Measurements from ENCODE around the gene MOGAT3.

The MOGAT3 gene

DNA sequence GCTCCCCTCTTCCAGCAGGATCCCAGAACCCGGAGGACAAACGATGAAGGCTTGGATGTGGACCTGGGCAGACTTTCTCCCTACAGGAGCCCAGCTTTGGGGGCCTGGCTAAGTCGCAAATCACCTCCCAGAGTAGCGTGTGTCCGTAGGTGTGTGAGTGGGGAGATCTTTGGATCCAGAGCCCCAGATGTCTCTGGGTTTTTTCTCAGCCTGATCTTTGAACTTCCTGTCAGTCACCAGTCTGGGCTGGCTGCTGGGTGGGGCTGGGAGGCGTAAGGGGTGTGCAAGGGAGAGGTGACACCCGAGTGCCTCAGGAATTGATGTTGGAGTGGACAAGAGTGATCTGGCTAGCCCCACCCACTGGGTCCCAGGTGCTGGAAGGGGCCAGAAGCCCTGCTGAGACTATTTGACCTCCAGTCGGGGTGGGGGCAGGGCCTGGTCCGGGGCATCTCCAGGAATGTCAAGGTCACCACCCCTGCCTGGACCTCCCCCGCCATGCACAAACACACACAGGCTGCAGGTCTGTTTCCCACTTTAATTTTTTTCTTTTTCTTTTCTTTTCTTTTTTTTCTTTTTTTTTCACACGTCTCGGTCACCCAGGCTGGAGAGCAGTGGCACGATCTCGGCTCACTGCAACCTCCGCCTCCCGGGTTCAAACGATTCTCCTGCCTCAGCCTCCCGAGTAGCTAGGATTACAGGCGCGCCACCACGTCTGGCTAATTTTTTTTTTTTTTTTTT, at the start of gene MOGAT3:
TSS of gene MOGAT3 (minus strand) at position 175 of the 738 bp plus-strand sequence. CDS start 182 bp downstream, outside the sequence.
- no peak for DNase-seq (ENCODE audit: low read depth in 3 of 3)

GRCh38 chr7:101250324-101250723, 49.5 kb upstream of the MOGAT3 start:
- DNase-seq (ENCODE audit: low read depth in 3 of 3): no peak

GRCh38 chr7:101248276-101248675, 47.4 kb upstream of the MOGAT3 start:
- no peak for DNase-seq (ENCODE audit: low read depth in 3 of 3)

- DNase-seq (ENCODE audit: low read depth in 3 of 3): no peak
Measured at GRCh38 chr7:101245147-101245668, 44.4 kb upstream of the MOGAT3 start.

- peak; percentile 86 to 96 (median 88) for DNase-seq (ENCODE audit: low read depth in 3 of 3)
Measured at GRCh38 chr7:101244375-101245146, 43.7 kb upstream of the MOGAT3 start, which contains the start of gene FIS1. FIS1 (minus strand) TSS chr7:101245081; CDS start chr7:101245004, 77 bp downstream.

DNA sequence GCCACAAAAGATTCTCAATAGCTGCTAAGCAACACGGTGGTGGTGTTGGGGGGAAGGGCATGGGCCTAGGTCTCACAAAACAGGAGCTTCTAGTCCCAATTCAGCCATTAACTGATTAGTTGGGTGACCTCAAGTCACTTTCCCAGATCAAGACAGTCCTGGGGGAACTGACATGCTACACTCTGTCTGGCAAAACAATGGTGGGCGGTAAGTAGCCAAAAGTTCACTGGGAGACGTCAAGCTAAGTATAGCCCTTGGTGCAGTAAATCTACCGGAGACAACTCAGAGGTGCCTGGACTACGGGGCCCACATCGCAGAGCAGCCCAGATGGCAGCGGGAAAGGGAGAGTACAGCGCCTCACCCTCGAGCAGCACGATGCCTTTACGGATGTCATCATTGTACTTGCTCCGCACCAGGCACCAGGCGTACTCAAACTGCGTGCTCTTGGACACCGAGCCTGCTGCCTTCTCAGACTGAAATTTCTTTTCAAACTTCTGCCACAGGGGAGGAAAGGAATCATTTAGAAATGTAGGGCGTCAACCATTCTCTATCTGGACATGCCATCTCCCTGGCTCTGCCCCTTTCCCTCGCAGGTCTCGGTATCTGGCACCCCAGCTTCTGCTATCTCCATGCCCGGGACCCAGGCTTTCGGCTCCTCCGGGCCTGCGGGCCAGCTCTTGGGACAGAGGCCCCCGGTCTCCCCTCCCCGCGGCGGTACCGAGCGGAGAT, 43.0 kb upstream of the MOGAT3 start:
- DNase-seq (ENCODE audit: low read depth in 3 of 3): no peak

DNA sequence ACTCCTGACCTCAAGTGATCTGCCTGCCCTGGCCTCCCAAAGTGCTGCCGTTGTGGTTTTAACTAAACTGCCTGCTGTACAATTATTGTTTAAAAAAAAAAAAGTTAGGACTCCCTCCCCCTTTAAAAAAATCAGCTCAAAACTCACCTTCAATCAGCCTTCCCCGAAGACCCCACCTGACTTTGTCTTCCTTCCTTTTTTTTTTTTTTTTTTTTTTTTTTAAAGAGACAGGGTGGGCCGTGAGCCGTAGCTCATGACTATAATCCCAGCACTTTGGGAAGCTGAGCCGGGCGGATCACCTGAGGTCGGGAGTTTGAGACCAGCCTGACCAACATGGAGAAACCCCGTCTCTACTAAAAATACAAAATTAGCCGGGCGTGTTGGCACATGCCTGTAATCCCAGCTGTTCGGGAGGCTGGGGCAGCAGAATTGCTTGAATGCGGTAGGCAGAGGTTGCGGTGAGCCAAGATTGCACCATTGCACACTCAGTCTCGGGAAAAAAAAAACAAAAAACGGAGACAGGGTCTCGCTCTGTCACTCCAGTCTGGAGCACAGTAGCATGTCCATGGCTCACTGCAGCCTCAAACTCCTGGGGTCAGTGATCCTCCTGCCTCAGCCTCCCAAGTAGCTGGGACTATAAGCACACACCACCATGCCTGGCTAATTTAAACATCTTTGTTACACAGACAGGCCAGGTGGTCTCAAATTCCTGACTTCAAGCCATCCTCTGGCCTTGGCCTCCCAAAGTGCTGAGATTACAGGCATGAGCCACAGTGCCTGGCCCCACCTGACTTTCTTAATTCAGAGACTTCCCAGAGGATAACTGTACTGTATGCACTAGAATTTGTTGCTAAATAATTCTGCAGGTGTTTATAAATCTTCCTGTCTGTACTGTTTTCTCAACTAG, 40.9 kb upstream of the MOGAT3 start:
- no peak for DNase-seq (ENCODE audit: low read depth in 3 of 3)

GRCh38 chr7:101241015-101241363, 40.2 kb upstream of the MOGAT3 start:
- no peak for DNase-seq (ENCODE audit: low read depth in 3 of 3)

- no peak for DNase-seq (ENCODE audit: low read depth in 3 of 3)
Measured at GRCh38 chr7:101240226-101241014, 39.6 kb upstream of the MOGAT3 start.

DNA sequence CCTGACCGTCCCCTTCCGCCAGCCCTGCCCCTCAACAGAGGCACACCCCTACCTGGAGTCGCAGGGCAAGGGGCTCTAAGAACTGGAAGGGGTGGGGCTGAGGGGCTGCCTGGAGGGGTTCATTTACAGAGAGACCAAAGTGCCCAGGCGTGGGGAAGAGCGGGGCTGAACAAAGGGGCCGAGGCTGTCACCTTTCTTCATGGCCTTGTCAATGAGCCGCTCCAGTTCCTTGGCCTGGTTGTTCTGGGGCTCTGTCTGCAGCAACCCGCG, 39.0 kb upstream of the MOGAT3 start:
- no peak for DNase-seq (ENCODE audit: low read depth in 3 of 3)

GRCh38 chr7:101239191-101239950, 38.5 kb upstream of the MOGAT3 start:
- no peak for DNase-seq (ENCODE audit: low read depth in 3 of 3)

DNA sequence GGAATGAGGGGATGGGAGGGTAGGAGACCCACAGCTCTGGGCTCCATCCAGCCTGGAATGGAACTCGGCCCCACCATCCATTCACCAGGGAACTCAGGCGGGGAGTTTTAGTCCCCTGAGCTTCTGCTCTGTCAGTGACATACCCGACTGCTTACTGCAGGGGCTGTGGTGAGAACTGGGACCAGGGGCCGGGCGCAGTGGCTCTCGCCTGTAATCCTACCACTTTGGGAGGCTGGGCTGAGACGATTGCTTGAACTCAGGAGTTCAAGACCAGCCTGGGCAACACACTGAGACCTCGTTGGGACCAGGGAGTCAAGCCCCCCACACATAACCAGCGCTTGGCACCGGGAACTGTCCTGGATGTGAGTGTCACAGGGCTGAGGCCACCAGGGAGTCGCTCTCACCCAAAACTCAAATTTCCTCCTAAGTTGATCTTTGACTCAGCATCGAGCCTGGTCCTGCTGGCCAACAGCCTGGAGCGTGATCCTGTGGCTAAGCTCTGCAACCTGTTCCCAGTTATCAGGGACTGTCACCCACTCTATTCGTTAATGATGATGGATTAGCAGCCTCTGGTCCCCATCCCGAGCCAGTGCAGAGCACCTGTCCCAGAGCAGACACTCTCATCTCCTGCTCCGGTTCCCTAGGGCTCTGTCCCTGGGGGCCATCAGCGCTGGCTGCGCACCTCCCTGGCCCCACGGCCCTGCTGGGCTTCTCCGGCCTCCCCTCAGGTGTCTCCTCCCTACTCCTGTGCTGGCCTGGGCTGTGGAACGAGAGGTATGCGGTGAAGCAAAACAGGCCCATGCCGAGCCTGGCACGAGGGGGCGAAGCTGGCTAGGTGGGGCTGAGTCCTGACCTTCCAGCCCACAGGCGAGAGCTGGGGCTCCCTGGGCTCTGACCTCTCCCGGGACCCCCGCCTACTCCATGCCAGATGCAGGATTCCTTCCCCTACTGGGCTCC, 37.7 kb upstream of the MOGAT3 start:
- no peak for DNase-seq (ENCODE audit: low read depth in 3 of 3)

DNA sequence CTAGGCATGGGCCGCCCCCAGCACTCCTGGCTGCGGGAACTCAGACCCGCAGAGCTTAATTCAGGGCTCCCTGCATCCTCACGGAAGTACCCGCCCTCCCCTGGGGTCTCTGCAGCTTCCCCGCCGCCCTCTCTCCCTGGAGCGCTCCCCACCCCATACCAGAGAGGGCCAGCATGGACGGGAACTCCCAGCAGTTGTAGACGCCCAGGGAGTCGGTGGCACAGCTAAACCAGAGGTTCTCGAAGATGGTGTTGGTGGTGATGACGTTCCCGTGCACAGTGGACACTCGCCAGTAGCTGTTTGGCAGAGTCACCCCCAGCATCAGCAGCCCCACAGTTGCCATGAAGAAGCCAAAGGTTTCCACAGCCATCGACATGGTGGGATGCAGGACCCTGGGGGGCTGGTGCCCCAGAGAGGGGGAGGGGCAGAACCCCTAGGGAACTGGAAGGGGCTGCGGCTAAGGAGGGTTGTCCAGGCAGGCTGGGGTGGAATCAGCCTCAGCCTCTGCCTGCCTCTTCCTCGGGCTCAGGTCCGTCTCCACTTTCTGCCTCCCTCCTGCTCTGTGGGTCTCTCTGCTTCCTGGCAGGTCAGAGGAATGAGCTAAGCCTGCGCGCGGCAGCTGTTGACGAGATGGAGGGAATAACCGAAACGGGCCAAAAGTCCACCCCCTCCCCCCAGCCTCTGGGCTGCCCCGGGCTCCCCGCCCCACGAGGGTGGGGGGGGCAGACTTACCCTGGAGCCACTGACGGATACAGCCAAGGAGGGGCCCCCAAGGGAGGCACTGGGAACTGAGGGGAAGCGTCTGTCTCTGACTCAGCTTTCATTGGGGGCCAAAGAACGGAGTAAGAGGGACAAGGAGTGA, 36.6 kb upstream of the MOGAT3 start, which contains the start of gene CLDN15:
TSS of gene CLDN15 (minus strand) at position 597 of the 862 bp plus-strand sequence. CDS start at position 376, 221 bp downstream.
- no peak for DNase-seq (ENCODE audit: low read depth in 3 of 3)

GRCh38 chr7:101236292-101236835, 35.5 kb upstream of the MOGAT3 start:
- DNase-seq (ENCODE audit: low read depth in 3 of 3): no peak

DNA sequence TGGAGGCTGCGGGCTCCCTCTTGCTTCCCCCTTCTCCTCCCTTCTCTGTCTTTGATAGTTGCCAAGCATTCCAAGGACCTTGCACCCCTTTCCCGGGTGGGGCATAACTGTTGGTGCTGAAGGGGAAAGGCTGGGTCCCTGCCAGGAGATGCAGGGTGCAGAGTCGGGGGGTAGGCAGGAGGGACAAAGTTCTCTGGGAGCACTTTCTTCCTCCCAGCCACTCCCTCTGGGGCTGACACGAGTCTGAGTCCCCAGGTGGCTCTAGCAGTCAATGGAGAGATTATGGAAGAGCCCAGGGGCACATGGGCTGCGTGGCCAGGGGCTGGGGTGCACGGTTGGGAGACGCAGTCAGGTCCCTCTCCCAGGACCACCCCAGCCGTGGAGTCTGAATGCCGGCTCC, 34.7 kb upstream of the MOGAT3 start:
- no peak for DNase-seq (ENCODE audit: low read depth in 3 of 3)

- DNase-seq (ENCODE audit: low read depth in 3 of 3): no peak
Measured at GRCh38 chr7:101235050-101235449, 34.2 kb upstream of the MOGAT3 start.

GRCh38 chr7:101234636-101235035, 33.8 kb upstream of the MOGAT3 start:
- DNase-seq (ENCODE audit: low read depth in 3 of 3): no peak
